Parathyroid adenoma (tissue), 2 donors: Measurements from ENCODE around the gene NCOA7.

Source experiments
- H2AFZ ChIP-seq: fragments of 300-600 bp; sonication (generic); one replicate; pipeline ENCODE4 v1.7.0; 2017; ENCODE audit warnings: antibody characterized with exemption, mild to moderate bottlenecking
- H3K27ac ChIP-seq: fragments of 300-600 bp; sonication (generic); one replicate; pipeline ENCODE4 v1.7.0; 2017
- H3K27me3 ChIP-seq: fragments of 300-600 bp; sonication (generic); one replicate; pipeline ENCODE4 v1.7.0; 2017; ENCODE audit warnings: low read length; ENCODE audit not compliant: control insufficient read depth, insufficient read depth
- H3K36me3 ChIP-seq: fragments of 300-600 bp; sonication (generic); one replicate; pipeline ENCODE4 v1.7.0; 2017; ENCODE audit warnings: low read length; ENCODE audit not compliant: control insufficient read depth, insufficient read depth
- H3K4me1 ChIP-seq: fragments of 300-600 bp; sonication (generic); one replicate; pipeline ENCODE4 v1.7.0; 2017; ENCODE audit warnings: control low read depth
- H3K4me2 ChIP-seq: fragments of 300-600 bp; sonication (generic); one replicate; pipeline ENCODE4 v1.7.0; 2017; ENCODE audit warnings: low read length
- H3K4me3 ChIP-seq: fragments of 300-600 bp; sonication (generic); one replicate; pipeline ENCODE4 v1.7.0; 2017; ENCODE audit warnings: low read depth, low read length
- H3K79me2 ChIP-seq: fragments of 300-600 bp; sonication (generic); one replicate; pipeline ENCODE4 v1.7.0; 2017; ENCODE audit warnings: control low read depth
- H3K9ac ChIP-seq: fragments of 300-600 bp; sonication (generic); one replicate; pipeline ENCODE4 v1.7.0; 2017; ENCODE audit warnings: mild to moderate bottlenecking
- H3K9me3 ChIP-seq: fragments of 300-600 bp; sonication (generic); one replicate; pipeline ENCODE4 v1.7.0; 2017; ENCODE audit warnings: low read length; ENCODE audit not compliant: control insufficient read depth
- TF ChIP-seq, protein P1 (sequence below): fragments of 300-600 bp; sonication (generic); IDR thresholded peaks from one replicate; pipeline ENCODE4 v1.7.0; 2017; ENCODE audit warnings: antibody characterized with exemption, mild to moderate bottlenecking
- donor health status: primary hyperparathyroidism.

NCOA7 gene

DNA sequence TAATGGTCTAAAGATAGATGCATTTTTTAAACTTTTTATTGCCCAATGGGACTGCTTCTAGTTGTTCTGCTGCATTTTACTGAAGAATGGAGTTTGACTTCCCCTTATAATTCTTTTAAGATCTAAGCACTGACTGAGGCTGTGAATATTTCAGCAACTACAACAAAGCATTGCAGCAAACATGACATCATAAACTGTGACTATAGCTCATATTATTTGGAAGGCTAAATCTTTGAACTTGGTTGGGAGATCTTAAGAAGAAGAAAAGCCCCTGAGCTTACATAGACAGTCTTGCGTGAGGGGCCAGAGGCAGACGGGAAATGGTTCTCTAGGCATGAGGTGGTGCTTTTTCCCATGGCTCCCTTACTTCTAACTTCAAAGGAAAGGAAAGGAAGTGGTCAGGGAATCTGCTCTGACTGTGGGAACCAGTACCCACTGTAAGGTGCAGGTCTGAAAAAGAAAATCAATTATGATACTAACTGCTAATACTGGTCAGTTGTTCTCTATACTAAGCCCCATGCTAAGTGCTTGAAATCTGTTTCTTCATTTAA is 26.6 kb upstream of the NCOA7 start:
- Histone ChIP-seq H3K4me1 (no peaks in the 10 kb centered on the region), H3K4me3 (no peak overlapping the region), H2AFZ (no peak overlapping the region), H3K79me2 (no peaks in the 10 kb centered on the region), H3K9me3 (no peaks in the 10 kb centered on the region), H3K27ac (no peak overlapping the region), H3K36me3 (no peaks in the 10 kb centered on the region), H3K4me2 (no peak overlapping the region), H3K9ac (no peak overlapping the region), H3K27me3 (no peaks in the 10 kb centered on the region)
- TF ChIP-seq, protein P1, sequence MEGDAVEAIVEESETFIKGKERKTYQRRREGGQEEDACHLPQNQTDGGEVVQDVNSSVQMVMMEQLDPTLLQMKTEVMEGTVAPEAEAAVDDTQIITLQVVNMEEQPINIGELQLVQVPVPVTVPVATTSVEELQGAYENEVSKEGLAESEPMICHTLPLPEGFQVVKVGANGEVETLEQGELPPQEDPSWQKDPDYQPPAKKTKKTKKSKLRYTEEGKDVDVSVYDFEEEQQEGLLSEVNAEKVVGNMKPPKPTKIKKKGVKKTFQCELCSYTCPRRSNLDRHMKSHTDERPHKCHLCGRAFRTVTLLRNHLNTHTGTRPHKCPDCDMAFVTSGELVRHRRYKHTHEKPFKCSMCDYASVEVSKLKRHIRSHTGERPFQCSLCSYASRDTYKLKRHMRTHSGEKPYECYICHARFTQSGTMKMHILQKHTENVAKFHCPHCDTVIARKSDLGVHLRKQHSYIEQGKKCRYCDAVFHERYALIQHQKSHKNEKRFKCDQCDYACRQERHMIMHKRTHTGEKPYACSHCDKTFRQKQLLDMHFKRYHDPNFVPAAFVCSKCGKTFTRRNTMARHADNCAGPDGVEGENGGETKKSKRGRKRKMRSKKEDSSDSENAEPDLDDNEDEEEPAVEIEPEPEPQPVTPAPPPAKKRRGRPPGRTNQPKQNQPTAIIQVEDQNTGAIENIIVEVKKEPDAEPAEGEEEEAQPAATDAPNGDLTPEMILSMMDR, result no peak

DNA sequence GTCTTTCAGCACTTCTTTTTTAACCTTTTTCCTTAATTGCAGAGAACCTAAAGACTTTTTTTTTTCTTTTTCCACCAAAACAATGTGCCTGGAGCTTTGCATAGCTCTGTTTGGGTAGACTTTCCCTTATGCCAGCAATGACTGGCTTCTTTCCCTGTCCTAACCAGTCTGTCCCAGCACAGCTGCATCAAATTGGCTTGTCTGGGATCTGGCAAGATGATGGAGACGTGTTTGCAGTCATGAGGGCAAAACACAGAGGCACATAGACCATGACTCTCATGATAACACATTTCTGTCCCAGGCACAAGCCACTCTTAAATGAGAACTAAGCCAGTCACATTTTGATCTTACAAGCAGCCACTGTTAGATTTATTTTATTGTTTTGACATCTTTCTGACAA is 24.8 kb upstream of the NCOA7 start:
- Histone ChIP-seq H3K27me3 (no peaks in the 10 kb centered on the region), H3K9me3 (no peaks in the 10 kb centered on the region), H3K36me3 (no peaks in the 10 kb centered on the region), H3K4me1 (no peaks in the 10 kb centered on the region), H3K4me2 (no peak overlapping the region), H2AFZ (no peak overlapping the region), H3K27ac (no peak overlapping the region), H3K9ac (no peak overlapping the region), H3K4me3 (no peak overlapping the region), H3K79me2 (no peaks in the 10 kb centered on the region)
- TF ChIP-seq, protein P1, result no peak

DNA sequence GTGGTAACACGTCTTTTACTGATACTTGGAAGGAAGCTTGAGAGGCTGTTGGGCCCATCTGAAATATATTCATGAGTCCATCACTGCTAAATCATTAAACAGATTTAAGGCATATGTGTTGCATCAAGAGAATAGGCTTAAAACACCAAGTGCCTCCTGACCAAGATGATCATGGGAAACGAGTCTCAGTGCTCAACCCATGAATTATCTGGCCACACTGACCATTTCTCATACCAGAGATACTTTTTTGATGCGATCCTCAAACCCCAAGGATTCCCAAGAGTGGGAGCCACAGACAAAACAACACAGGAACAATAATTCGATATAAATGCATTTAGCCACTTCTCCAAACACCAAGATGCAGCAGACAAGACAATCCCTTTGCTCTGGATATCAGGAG is 24.1 kb upstream of the NCOA7 start:
- Histone ChIP-seq H3K4me2 (no peak overlapping the region), H3K9ac (no peak overlapping the region), H3K9me3 (no peaks in the 10 kb centered on the region), H2AFZ (no peak overlapping the region), H3K79me2 (no peaks in the 10 kb centered on the region), H3K4me1 (no peaks in the 10 kb centered on the region), H3K27me3 (no peaks in the 10 kb centered on the region), H3K36me3 (no peaks in the 10 kb centered on the region), H3K27ac (no peak overlapping the region), H3K4me3 (no peak overlapping the region)
- TF ChIP-seq, protein P1, result no peak

DNA sequence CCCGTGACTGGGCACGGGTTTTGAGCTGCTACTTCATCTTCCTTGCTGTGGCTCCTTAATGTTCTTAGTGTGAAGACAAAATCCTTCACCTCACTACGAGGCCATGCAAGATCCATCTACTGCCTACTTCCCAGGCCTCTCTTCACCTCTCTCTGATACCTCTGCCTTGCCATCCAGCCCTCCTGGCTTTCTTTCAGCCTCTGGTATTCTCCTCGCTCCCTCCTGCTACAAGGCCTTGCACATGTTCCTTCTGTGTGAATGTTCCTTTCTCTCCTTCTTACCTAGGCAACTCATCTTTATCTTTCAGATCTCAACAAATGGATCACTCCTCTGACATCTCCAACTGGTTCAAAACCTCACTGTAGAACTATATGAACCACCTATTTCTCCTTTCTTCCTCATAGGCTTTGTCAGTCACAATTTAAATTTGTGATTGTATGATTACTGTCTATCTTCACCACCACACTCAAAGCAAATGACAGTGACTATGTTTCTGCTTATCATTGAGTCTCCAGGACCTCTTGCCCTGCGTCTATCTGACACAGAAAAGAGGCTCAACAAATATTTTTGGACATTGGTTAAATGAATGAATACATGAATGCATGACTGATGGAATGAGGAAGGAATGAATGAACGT is 21.5 kb upstream of the NCOA7 start:
- no peak overlapping the region for H3K9ac ChIP-seq
- no peak overlapping the region for H2AFZ ChIP-seq
- no peak overlapping the region for H3K4me3 ChIP-seq
- H3K27me3 ChIP-seq, result no peaks in the 10 kb centered on the region
- no peak overlapping the region for H3K27ac ChIP-seq
- H3K9me3 ChIP-seq, result no peaks in the 10 kb centered on the region
- no peak overlapping the region for H3K4me2 ChIP-seq
- no peaks in the 10 kb centered on the region for H3K36me3 ChIP-seq
- H3K4me1 ChIP-seq, result no peaks in the 10 kb centered on the region
- no peaks in the 10 kb centered on the region for H3K79me2 ChIP-seq
- TF ChIP-seq, protein P1, result no peak
